ENCODE measurements around the gene SORBS1.

DNA sequence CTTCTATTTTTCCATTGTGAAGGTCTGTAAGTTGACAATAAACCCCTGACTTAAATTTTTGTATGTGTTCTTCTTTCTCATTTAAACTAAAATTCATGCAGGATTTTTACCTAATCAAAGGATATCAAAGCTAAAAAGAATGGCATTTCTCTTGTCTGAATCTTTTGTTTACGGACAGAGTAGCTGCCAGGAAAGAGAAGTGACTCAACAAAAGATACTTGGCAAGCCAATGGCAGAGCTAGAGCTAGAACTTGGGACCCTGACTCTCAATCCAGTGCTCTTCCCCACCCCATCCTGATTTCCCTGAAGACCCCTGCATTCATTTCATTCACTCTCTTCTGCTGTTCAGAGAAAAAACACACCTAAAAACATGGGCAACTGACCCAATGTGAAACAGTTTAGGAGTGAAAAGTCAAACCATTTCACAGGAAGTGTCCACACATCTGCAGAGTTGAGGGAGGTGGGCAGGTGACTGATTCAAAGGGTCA lies 230.2 kb downstream of the SORBS1 start:
- TF ChIP-seq CTCF (IDR thresholded peaks at IDR 0.05; ENCODE audit: low read length) (no peak), EZH2phosphoT487 (IDR thresholded peaks at IDR 0.05; ENCODE audit: low read length) (no peak)
